Mesothelial cell of epicardium (in vitro differentiated cells): ENCODE results near the gene MRPS24. TPM values are rescaled to one million over a fixed set of nuclear protein-coding genes. Genes with fewer than 3 reads are reported as not detected.
"Not testable (repeated sequence)": the region's sequence is repeated elsewhere in the genome, so short reads cannot be mapped to it uniquely, and the experiment has no call there.

Source experiments
- DNase-seq, 2 experiments: peaks; one replicate each; pipeline ENCODE4 v3.0.0; 2021; ENCODE audit warnings: low spot score in 2 of 2; ENCODE audit not compliant: unreplicated experiment in 2 of 2
- H3K27ac Mint-ChIP-seq: 2 replicates; pipeline ENCODE4 v1.8.0; 2021; ENCODE audit warnings: mixed read lengths
- H3K27me3 Mint-ChIP-seq: 2 replicates; pipeline ENCODE4 v1.8.0; 2021; ENCODE audit warnings: low read depth, mixed read lengths
- H3K36me3 Mint-ChIP-seq: 2 replicates; pipeline ENCODE4 v1.8.0; 2021; ENCODE audit warnings: mixed read lengths
- H3K4me1 Mint-ChIP-seq: 2 replicates; pipeline ENCODE4 v1.8.0; 2021; ENCODE audit warnings: mixed read lengths
- H3K4me3 Mint-ChIP-seq: 2 replicates; pipeline ENCODE4 v1.8.0; 2021; ENCODE audit warnings: mild to moderate bottlenecking, moderate library complexity, mixed read lengths
- H3K9me3 Mint-ChIP-seq: 2 replicates; pipeline ENCODE4 v1.8.0; 2021; ENCODE audit warnings: mixed read lengths
- CTCF ChIP-seq: fragments of 200-600 bp; sonication (generic); IDR thresholded peaks from one replicate; pipeline ENCODE4 v1.5.0; 2021; ENCODE audit warnings: antibody characterized with exemption; ENCODE audit not compliant: unreplicated experiment
- total RNA-seq: library from RNA; stranded (reverse); gene quantifications from 3 replicates; pipeline ENCODE4 v1.2.1, GENCODE V29; 2021

MRPS24 gene
- total RNA-seq, 1 donor from 2014 or later: 59.4 TPM

- Mint-ChIP-seq H3K36me3 (no peaks in the 10 kb centered on the region), H3K4me1 (peaks cover 16% of the 10 kb centered on the region), H3K27ac (peak overlapping the region; percentile 99), H3K9me3 (no peaks in the 10 kb centered on the region), H3K27me3 (no peaks in the 10 kb centered on the region), H3K4me3 (peak overlapping the region; percentile 95)
- no peak for TF ChIP-seq CTCF
- no peak for DNase-seq
Observed at GRCh38 chr7:43905209-43905946, 36.1 kb upstream of the MRPS24 start.

DNA sequence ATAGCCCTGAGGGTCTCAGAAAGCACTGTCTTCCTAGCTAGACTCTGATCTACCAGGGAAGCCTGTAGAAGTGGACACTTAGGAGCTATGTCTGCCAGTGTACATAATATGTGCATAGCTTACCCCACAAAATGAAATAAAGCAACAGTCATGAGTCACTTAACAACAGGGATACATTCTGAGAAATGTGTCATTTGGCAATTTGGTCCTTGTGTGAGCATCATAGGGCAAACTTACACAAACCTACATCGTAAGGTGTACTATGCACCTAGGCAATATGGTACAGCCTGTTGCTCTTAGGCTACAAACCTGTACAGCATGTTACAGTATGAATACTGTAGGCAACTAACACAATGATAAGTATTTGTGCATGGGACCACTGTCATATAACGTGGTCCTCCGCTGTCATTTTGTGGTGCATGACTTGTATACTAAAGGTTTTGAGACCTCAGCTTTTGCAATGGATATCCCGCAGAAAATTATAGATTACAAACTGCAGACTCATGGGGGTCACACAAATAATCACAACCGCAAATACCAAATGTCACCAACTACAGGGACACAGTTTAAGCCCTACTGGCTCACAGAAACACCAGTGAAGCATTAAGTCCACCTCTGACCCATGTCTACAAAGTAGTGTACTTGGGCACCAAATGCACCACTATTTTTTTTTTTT is 35.4 kb upstream of the MRPS24 start:
- Mint-ChIP-seq H3K27ac (no peak overlapping the region), H3K4me3 (peak overlapping the region; percentile 95), H3K4me1 (peaks cover 16% of the 10 kb centered on the region), H3K27me3 (no peaks in the 10 kb centered on the region), H3K9me3 (no peaks in the 10 kb centered on the region), H3K36me3 (no peaks in the 10 kb centered on the region)
- no peak for TF ChIP-seq CTCF
- no peak for DNase-seq

GRCh38 chr7:43902542-43903054 is 33.3 kb upstream of the MRPS24 start:
- no peaks in the 10 kb centered on the region for H3K9me3 Mint-ChIP-seq
- H3K27ac Mint-ChIP-seq: no peak overlapping the region
- no peak for DNase-seq
- TF ChIP-seq CTCF: no peak
- no peaks in the 10 kb centered on the region for H3K36me3 Mint-ChIP-seq
- H3K4me1 Mint-ChIP-seq: peaks cover 16% of the 10 kb centered on the region
- no peaks in the 10 kb centered on the region for H3K27me3 Mint-ChIP-seq
- no peak overlapping the region for H3K4me3 Mint-ChIP-seq

DNA sequence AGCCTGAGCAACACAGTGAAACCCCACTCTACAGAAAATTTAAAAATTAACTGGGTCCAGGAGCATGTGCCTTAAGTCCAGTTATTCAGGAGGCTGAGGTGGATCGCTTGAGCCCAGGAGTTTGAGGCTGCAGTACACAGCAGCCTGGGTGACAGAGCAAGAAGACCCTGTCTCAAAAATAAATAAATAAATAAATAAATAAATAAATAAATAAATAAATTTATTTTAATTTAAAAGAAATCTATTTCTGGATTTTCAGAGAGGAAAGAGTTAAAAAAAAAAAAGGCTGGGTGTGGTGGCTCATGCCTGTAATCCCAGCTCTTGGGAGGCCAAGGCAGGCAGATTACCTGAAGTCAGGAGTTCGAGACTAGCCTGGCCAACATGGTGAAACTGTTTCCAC is 29.3 kb upstream of the MRPS24 start:
- H3K4me1 Mint-ChIP-seq, H3K4me3 Mint-ChIP-seq: not testable (repeated sequence)

GRCh38 chr7:43895847-43896415 is 26.6 kb upstream of the MRPS24 start:
- peaks cover 21% of the 10 kb centered on the region for H3K36me3 Mint-ChIP-seq
- DNase-seq: no peak
- H3K27me3 Mint-ChIP-seq: no peaks in the 10 kb centered on the region
- no peak for TF ChIP-seq CTCF
- no peak overlapping the region for H3K27ac Mint-ChIP-seq
- H3K4me1 Mint-ChIP-seq: peaks cover 9% of the 10 kb centered on the region
- H3K4me3 Mint-ChIP-seq: no peak overlapping the region
- H3K9me3 Mint-ChIP-seq: peaks cover 5% of the 10 kb centered on the region

More for the DNA sequence above, 29.3 kb upstream of the MRPS24 start:
- H3K27me3 Mint-ChIP-seq, H3K9me3 Mint-ChIP-seq, H3K27ac Mint-ChIP-seq, DNase-seq: not testable (repeated sequence)
- H3K36me3 Mint-ChIP-seq: peaks cover 15% of the 10 kb centered on the region
